Fibroblast of skin of scalp (primary cell): Measurements from ENCODE around the gene FAM171A1.
"Not testable (repeated sequence)": the region's sequence is repeated elsewhere in the genome, so short reads cannot be mapped to it uniquely, and the experiment has no call there.

Experiments
- DNase-seq: peaks from one replicate; pipeline ENCODE4 v3.0.0-alpha.2; 2013

The FAM171A1 gene

GRCh38 chr10:15207410-15207809 lies 163.7 kb downstream of the FAM171A1 start:
- not testable (repeated sequence) for DNase-seq

DNA sequence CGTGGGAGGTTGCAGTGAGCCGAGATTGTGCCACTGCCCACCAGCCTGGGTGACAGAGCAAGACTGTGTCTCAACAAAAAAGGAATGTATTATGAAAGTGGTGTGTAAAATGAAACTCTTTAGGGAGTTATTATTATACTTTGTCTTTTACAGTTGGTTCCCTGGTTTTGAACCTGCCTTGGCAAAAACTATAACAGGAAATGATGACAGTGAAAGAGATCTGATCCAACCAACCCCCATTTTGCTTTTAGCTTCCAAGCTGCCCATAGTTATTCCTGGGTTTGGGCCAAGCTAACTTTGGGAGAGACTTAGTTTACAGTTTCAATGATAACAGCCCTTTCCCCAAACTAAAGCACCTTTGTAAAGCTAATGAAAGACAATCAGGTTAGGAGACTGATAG lies 168.4 kb downstream of the FAM171A1 start:
- peak; percentile 29 for DNase-seq

DNA sequence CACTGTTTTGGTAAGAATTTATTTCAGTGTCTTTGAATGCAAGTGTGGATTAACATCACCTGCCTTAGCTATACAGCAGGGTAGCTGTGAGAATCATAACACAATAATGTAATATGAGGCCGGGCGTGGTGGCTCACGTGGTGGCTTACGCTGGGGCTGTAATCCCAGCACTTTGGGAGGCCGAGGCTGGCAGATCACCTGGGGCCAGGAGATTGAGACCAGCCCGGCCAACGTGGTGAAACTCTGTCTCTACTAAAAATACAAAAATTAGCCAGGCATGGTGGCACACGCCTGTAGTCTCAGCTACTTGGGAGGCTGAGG lies 168.8 kb downstream of the FAM171A1 start:
- not testable (repeated sequence) for DNase-seq

- peak; percentile 39 for DNase-seq
Observed at GRCh38 chr10:15201589-15202300, 169.3 kb downstream of the FAM171A1 start.

DNA sequence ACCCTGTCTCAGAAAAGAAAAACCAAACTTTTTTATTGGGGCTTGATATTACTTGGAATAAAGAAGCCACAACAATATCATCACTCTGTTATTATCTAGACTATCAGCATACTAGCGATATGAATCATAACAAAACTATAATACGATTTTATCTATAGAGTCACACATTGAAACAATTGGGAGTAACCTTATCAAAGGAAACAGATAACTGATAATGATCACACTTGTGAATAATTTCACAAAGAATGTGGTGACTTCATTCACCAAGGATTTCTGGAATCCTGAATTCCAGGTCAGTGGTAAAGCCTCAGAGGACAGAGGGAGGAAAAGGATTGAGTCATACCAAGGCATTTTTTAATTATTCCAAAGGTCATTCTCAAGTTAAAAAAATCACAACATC lies 170.5 kb downstream of the FAM171A1 start:
- DNase-seq: peak; percentile 91

DNA sequence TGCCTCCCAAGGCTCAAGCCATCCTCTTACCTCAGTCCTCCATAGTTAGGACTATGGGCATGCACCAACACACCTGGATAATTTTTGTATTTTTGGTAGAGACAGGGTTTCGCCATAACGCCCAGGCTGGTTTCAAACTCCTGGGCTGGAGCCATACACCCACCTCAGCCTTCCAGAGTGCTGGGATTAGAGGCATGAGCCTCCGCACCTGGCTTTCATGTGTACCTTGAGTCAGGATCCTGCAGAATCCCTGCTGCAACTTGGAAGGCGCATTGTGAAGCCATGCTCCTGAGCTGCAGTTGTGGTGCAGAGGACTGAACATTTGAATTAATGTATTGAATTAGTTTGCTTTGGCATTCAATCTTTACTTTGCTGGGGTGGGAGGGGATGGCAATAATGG lies 173.2 kb downstream of the FAM171A1 start:
- no peak for DNase-seq

DNA sequence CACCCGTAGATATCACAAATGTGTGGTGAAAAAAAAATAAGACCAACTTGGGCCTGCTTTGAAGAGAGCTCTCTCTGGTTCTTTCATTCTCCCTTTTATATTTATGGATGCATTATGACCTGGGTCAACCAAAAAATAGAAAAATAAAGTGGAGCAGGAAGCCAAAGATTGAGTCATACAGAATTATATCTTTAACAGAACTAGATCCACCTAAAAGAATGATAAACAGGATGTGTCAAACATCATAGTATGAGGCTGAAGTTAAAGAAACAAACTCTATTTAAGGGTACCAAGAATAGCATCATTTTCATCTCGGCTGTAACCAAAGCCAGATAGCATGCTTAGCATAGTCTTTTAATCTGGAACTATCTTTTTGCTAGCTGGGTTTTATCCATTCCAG lies 173.8 kb downstream of the FAM171A1 start:
- peak; percentile 42 for DNase-seq

- no peak for DNase-seq
Observed at GRCh38 chr10:15196021-15196834, 174.9 kb downstream of the FAM171A1 start.

DNA sequence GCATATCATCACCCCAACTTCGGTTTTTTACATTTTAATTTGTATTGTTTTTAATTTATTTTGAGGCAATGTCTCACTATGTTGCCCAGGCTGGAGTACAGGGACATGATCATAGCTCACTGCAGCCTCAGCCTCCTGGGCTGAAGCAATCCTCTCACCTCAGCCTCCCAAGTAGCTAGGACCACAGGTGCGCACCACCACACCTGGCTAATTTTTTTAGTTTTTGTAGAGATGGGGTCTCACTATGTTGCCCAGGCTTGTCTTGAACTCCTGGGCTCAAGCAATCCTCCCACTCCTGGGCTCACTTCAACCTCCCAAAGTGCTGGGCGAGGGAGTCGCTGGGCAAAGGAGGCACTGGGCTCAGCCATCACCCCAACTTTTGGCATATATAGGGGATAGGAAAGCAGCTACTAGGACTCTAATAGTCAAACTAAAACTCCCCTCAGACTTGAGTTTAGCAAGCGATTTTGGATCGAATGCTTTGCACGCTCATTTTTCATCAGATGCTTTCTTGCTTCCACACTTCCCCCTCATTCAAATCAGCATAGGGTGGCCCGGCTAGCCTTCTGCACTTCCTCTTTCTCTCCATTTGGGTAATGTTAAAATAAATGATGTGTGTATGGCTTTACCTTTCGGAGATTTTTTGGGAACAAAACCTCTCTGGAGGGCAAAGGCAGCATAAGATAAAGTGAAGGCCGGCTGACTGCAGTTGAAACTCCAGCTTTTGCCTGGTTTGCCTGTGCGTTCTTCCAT lies 181.8 kb downstream of the FAM171A1 start:
- DNase-seq: no peak

DNA sequence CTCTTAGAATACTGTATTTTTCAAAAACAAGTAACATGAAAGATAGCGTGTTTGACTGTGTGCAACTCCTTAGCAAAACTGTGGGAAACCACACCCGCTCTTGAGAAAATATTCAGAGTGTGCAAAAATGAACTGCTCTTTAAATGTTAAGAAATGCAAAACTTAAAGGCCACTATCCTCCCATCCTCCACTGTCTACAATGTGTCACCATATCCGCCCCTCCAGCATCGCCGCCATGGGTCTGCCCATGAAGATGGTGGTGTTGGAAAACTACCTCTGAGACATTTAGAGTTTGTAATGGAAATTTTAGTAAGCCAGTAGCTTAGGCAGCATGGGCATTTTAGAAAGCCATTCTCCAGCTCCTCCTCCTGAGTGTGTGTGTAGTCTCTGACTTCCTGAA lies 182.5 kb downstream of the FAM171A1 start:
- no peak for DNase-seq

- no peak for DNase-seq
Observed at GRCh38 chr10:15183689-15184481, 187.2 kb downstream of the FAM171A1 start.

GRCh38 chr10:15182540-15183207 lies 188.4 kb downstream of the FAM171A1 start:
- peak; percentile 81 for DNase-seq

- DNase-seq: no peak
Observed at GRCh38 chr10:15181576-15182156, 189.4 kb downstream of the FAM171A1 start.

DNA sequence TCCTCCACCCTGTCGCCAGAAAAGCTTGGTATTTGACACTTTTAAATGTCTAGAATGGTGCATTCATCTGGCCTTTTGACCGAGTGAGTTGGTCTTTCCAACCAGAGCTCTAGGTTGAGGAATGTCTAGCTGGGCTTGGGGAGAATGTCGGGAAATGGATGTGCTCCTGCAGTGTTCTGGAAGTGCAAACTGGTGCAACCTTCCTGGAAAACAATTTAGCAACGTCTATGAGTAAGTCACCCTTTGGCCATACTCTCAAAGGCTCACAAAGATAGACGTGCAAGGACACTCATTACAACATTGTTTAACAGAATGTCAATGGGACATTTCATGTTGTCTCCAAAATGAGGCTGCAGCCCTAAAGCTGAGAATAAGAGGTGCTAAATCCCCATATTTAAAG lies 190.4 kb downstream of the FAM171A1 start:
- no peak for DNase-seq

DNA sequence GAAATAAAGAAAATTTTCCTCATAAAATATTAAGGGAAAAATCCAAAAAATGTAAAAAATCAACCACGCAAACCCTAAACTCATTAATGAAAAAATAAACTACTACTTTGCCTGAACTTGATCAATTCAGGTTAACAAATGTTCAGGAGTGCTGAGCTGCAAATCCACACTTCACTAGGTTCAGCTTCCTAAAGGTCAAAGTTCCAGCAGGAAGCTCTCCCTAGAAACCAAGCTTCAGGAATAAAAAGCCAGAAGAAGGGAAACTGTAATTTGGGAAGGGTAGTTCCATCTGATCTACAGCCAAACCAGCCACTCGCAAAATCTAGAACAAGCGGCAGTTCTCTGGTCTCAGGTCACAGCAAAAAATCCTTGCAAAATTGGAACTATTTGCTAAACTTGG lies 194.8 kb downstream of the FAM171A1 start:
- DNase-seq: no peak

- no peak for DNase-seq
Observed at GRCh38 chr10:15175587-15175986, 195.5 kb downstream of the FAM171A1 start.

GRCh38 chr10:15172306-15172840 lies 198.7 kb downstream of the FAM171A1 start:
- DNase-seq: no peak

- DNase-seq: no peak
Observed at GRCh38 chr10:15169555-15170401, 201.3 kb downstream of the FAM171A1 start.

GRCh38 chr10:15168786-15169554 lies 202.1 kb downstream of the FAM171A1 start:
- DNase-seq: peak; percentile 97
